Measurements from ENCODE around the gene TPK1. TPM values are rescaled to one million over a fixed set of nuclear protein-coding genes. Genes with fewer than 3 reads are reported as not detected.

TPK1 gene
- total and polyA plus RNA-seq, 2 of the 13 experiments (the other 11 are each of a cell fraction or from before 2014, with no cell fraction given), result 1.0 to 1.2 TPM

GRCh38 chr7:144720710-144721109, 115.1 kb downstream of the TPK1 start (continued):
- TF ChIP-seq DR1 (CRISPR knock-in tag; IDR thresholded peaks at IDR 0.05) (no peak), ZNF275 (CRISPR knock-in tag; IDR thresholded peaks at IDR 0.05; ENCODE audit: borderline replicate concordance) (no peak), HOXA5 (CRISPR knock-in tag; IDR thresholded peaks at IDR 0.05) (no peak), NCOA2 (CRISPR knock-in tag; IDR thresholded peaks at IDR 0.05) (no peak), SALL1 (CRISPR knock-in tag; IDR thresholded peaks at IDR 0.05) (no peak), ZNF605 (CRISPR knock-in tag; IDR thresholded peaks at IDR 0.05) (no peak), HNF4G (IDR thresholded peaks at IDR 0.05; ENCODE audit: borderline replicate concordance, low read depth, low read length) (no peak), HNF4G (CRISPR knock-in tag; IDR thresholded peaks at IDR 0.05; ENCODE audit: borderline replicate concordance, low read depth) (no peak), TEAD2 (CRISPR knock-in tag; IDR thresholded peaks at IDR 0.05) (no peak)

GRCh38 chr7:144720149-144720548, 115.7 kb downstream of the TPK1 start:
- CTCF ChIA-PET (ENCODE audit: low intra/inter-chr PET ratio, low total read pairs), result no interaction called here
- no TSS peak for BruUV-seq (replicated peaks)
- Histone ChIP-seq H3K27me3 (ENCODE audit: control insufficient read depth in 1 of 2, insufficient read depth in 2 of 2, low read length in 2 of 2) (no peaks in the 10 kb centered on the region), H3K4me2 (ENCODE audit: low read depth, low read length) (no peak overlapping the region), H2AFZ (ENCODE audit: low read length) (no peak overlapping the region), H3K36me3 (replicated peaks in 1 of 2; ENCODE audit: control insufficient read depth in 1 of 2, insufficient read depth in 2 of 2, low read length in 2 of 2) (no peaks in the 10 kb centered on the region), H4K20me1 (ENCODE audit: insufficient read depth, low read length) (no peaks in the 10 kb centered on the region), H3K4me1 (ENCODE audit: insufficient read depth, low read length) (no peaks in the 10 kb centered on the region), H3K9ac (ENCODE audit: insufficient read depth, low read depth, low read length) (no peak overlapping the region), H3K79me2 (ENCODE audit: insufficient read depth, low read length) (no peaks in the 10 kb centered on the region), H3K4me3 (replicated peaks in 1 of 3; ENCODE audit: insufficient read depth in 1 of 3, low read depth in 2 of 3, low read length in 3 of 3) (no peak overlapping the region), H3K9me3 (ENCODE audit: low read length) (no peaks in the 10 kb centered on the region), H3K27ac (ENCODE audit: extremely low read length, insufficient read depth, low read length) (no peak overlapping the region)
- no peak for DNase-seq (ENCODE audit: low spot score)
- no peak for ATAC-seq
- intact Hi-C loops (cut with micrococcal nuclease; ENCODE audit: unreplicated experiment), result no loop called here
- no peak for FAIRE-seq
- POLR2A ChIA-PET, result no interaction called here
- in situ Hi-C loops (cut with HindIII; ENCODE audit: extremely low pct_ligation_motif_present, low pct_unique_long_range_greater_than_20kb), result no loop called here
- 30% methylated on average over 5 of the region's 6 CpGs for WGBS (ENCODE audit: low lambda C conversion rate)
- TF ChIP-seq ZNF549 (CRISPR knock-in tag; IDR thresholded peaks at IDR 0.05) (no peak), JARID2 (CRISPR knock-in tag; IDR thresholded peaks at IDR 0.05; ENCODE audit: insufficient replicate concordance) (no peak), ATRX (CRISPR knock-in tag; IDR thresholded peaks at IDR 0.05; ENCODE audit: borderline replicate concordance) (no peak), GRHL1 (CRISPR knock-in tag; conservative IDR thresholded peaks at IDR 0.05) (no peak), ZNF253 (CRISPR knock-in tag; IDR thresholded peaks at IDR 0.05; ENCODE audit: borderline replicate concordance) (no peak), ZNF10 (CRISPR knock-in tag; IDR thresholded peaks at IDR 0.05; ENCODE audit: borderline replicate concordance, low read depth) (no peak), ZNF558 (CRISPR knock-in tag; IDR thresholded peaks at IDR 0.05; ENCODE audit: borderline replicate concordance) (no peak), ZNF639 (CRISPR knock-in tag; conservative IDR thresholded peaks at IDR 0.05) (no peak), GATA4 (IDR thresholded peaks at IDR 0.05; ENCODE audit: borderline replicate concordance, low read depth) (no peak), ZNF225 (CRISPR knock-in tag; IDR thresholded peaks at IDR 0.05) (no peak), ZNF747 (CRISPR knock-in tag; IDR thresholded peaks at IDR 0.05; ENCODE audit: borderline replicate concordance) (no peak), CREB1 (IDR thresholded peaks at IDR 0.05) (no peak), CREB1 (CRISPR knock-in tag; IDR thresholded peaks at IDR 0.05) (no peak)

Measured in HepG2 (cell line).